Osteocyte (in vitro differentiated cells): ENCODE measurements around the gene CENPQ. TPM values are rescaled to one million over a fixed set of nuclear protein-coding genes. Genes with fewer than 3 reads are reported as not detected.

Experiments used
- DNase-seq: peaks from one replicate; pipeline ENCODE4 v3.0.0; 2021; ENCODE audit warnings: mixed read lengths; ENCODE audit not compliant: unreplicated experiment; ENCODE audit errors: extremely low spot score
- H3K27ac Mint-ChIP-seq: one replicate; pipeline ENCODE4 v1.8.0; 2021; ENCODE audit warnings: mild to moderate bottlenecking, mixed read lengths; ENCODE audit not compliant: unreplicated experiment
- H3K27me3 Mint-ChIP-seq: one replicate; pipeline ENCODE4 v1.8.0; 2021; ENCODE audit warnings: mixed read lengths; ENCODE audit not compliant: unreplicated experiment
- H3K36me3 Mint-ChIP-seq: one replicate; pipeline ENCODE4 v1.8.0; 2021; ENCODE audit warnings: mixed read lengths; ENCODE audit not compliant: unreplicated experiment
- H3K4me1 Mint-ChIP-seq: one replicate; pipeline ENCODE4 v1.8.0; 2021; ENCODE audit warnings: mixed read lengths; ENCODE audit not compliant: unreplicated experiment
- H3K4me3 Mint-ChIP-seq: one replicate; pipeline ENCODE4 v1.8.0; 2021; ENCODE audit warnings: mild to moderate bottlenecking, moderate library complexity, mixed read lengths; ENCODE audit not compliant: unreplicated experiment
- H3K9me3 Mint-ChIP-seq: one replicate; pipeline ENCODE4 v1.8.0; 2021; ENCODE audit warnings: mixed read lengths; ENCODE audit not compliant: unreplicated experiment
- CTCF ChIP-seq: fragments of 200-600 bp; sonication (generic); IDR thresholded peaks from 2 replicates; pipeline ENCODE4 v1.5.0; 2021; ENCODE audit warnings: antibody characterized with exemption, mild to moderate bottlenecking, moderate library complexity
- total RNA-seq: library from RNA; stranded (reverse); gene quantifications from 2 replicates; pipeline ENCODE4 v1.2.1, GENCODE V29; 2021

Gene CENPQ
- total RNA-seq, 1 donor from 2014 or later, result 4.6 TPM

GRCh38 chr6:49515485-49516146 is 52.4 kb downstream of the CENPQ start:
- Mint-ChIP-seq H3K27me3 (peaks cover 3% of the 10 kb centered on the region), H3K36me3 (no peaks in the 10 kb centered on the region), H3K4me3 (no peak overlapping the region), H3K4me1 (peaks cover 5% of the 10 kb centered on the region), H3K27ac (no peak overlapping the region), H3K9me3 (no peaks in the 10 kb centered on the region)
- TF ChIP-seq CTCF, result no peak
- DNase-seq, result no peak

GRCh38 chr6:49516147-49516505 is 53.0 kb downstream of the CENPQ start:
- peaks cover 3% of the 10 kb centered on the region for H3K27me3 Mint-ChIP-seq
- no peaks in the 10 kb centered on the region for H3K36me3 Mint-ChIP-seq
- no peak for TF ChIP-seq CTCF
- H3K4me1 Mint-ChIP-seq, result peaks cover 5% of the 10 kb centered on the region
- no peak overlapping the region for H3K4me3 Mint-ChIP-seq
- H3K9me3 Mint-ChIP-seq, result no peaks in the 10 kb centered on the region
- H3K27ac Mint-ChIP-seq, result no peak overlapping the region
- DNase-seq, result no peak

DNA sequence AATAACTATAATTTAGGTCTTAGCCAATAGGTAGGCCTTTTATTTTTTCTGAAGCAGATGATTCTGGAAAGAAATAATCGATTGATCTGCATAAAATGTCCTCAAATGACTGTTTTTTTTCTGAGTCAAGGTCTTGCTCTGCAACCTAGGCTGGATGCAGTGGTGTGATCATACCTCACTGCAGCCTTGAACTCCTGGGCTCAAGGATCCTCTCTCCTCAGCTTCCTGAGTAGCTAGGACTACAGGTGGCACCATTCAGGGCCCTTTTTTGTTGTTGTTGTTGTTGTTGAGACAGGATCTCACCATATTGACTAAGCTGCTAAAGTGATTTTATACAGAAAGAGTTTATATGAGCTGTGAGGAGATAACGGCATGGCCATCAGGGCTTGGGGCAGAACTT is 54.7 kb downstream of the CENPQ start:
- no peak overlapping the region for H3K27ac Mint-ChIP-seq
- DNase-seq, result no peak
- no peaks in the 10 kb centered on the region for H3K9me3 Mint-ChIP-seq
- H3K27me3 Mint-ChIP-seq, result peaks cover 3% of the 10 kb centered on the region
- no peaks in the 10 kb centered on the region for H3K36me3 Mint-ChIP-seq
- H3K4me3 Mint-ChIP-seq, result no peak overlapping the region
- no peak for TF ChIP-seq CTCF
- peaks cover 5% of the 10 kb centered on the region for H3K4me1 Mint-ChIP-seq

- no peak for DNase-seq
- Mint-ChIP-seq H3K4me3 (no peak overlapping the region), H3K27ac (no peak overlapping the region), H3K36me3 (no peaks in the 10 kb centered on the region), H3K4me1 (no peaks in the 10 kb centered on the region), H3K9me3 (no peaks in the 10 kb centered on the region), H3K27me3 (peaks cover 3% of the 10 kb centered on the region)
- TF ChIP-seq CTCF, result no peak
Observed at GRCh38 chr6:49519660-49520059, 56.5 kb downstream of the CENPQ start.

DNA sequence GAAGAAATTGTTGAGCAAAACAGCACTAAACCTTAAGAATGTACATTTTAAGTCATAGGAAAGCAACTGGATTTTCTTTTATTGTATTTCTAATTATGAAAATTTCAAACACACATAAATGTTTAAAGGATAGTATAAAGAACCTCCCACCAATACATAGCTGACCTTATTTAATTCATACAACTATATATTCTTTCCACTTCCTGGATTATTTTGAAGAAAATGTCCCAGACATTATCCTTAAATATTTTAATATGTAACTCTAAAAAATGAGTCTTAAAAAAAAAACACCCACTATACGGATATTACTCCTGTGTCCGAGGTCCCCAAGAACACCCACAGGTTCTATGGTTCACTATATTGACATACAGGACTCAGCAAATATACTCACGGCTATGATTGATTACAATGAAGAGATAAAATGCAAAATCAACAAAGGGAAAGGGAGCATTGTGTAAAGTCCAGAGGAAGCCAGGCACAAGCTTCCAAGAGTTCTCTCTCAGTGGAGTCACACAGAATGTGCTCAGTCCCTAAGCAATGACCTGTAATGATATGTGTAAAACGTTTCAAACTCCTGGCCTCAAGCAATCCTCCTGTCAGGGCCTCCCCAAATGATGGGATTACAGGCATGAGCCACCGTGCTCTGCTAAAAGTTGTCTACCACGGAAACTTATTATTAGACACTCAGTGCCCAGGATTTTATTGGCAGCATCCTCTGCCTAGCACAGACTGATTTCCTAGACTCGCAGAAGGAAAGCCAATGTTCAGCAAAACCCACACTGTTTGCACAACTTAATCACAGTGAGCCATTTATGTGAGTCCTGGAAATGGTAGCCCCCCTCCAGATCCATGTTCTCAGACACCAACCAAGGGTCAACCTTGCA is 59.8 kb downstream of the CENPQ start:
- no peak for DNase-seq
- TF ChIP-seq CTCF, result no peak
- no peaks in the 10 kb centered on the region for H3K9me3 Mint-ChIP-seq
- H3K4me3 Mint-ChIP-seq, result no peak overlapping the region
- peaks cover 5% of the 10 kb centered on the region for H3K27me3 Mint-ChIP-seq
- H3K27ac Mint-ChIP-seq, result no peak overlapping the region
- H3K36me3 Mint-ChIP-seq, result no peaks in the 10 kb centered on the region
- no peaks in the 10 kb centered on the region for H3K4me1 Mint-ChIP-seq
